GM23338 (cell line): ENCODE data around the gene CACNA2D2.

ENCODE experiments used
- CREB1 ChIP-seq: fragments of 250-450 bp; sonication (Bioruptor Pico); IDR thresholded peaks from 2 replicates; pipeline ENCODE4 v1.5.0; 2020; ENCODE audit warnings: low read depth, mild to moderate bottlenecking, moderate library complexity
- CTCF ChIP-seq, 2 experiments: fragments of 200-600 bp in 1 of 2; sonication (generic) in 1 of 2; conservative IDR thresholded peaks; 2 replicates each; pipeline versions ENCODE4 v1.5.1 to v1.6.1; 2016 to 2017; ENCODE audit warnings: antibody characterized with exemption in 2 of 2, low read depth in 2 of 2, mild to moderate bottlenecking in 2 of 2, moderate library complexity in 1 of 2
- ETS1 ChIP-seq: IDR thresholded peaks from 2 replicates; pipeline ENCODE4 v1.6.1; 2016; ENCODE audit warnings: antibody characterized with exemption
- EZH2 ChIP-seq: fragments of 200-600 bp; sonication (generic); IDR thresholded peaks from one replicate; pipeline ENCODE4 v1.8.0; 2017; ENCODE audit warnings: antibody characterized with exemption, mild to moderate bottlenecking, low read depth; ENCODE audit not compliant: unreplicated experiment
- EZH2phosphoT487 ChIP-seq: fragments of 200-600 bp; sonication (generic); IDR thresholded peaks from one replicate; pipeline ENCODE4 v1.8.1; 2018; ENCODE audit warnings: antibody characterized with exemption; ENCODE audit not compliant: unreplicated experiment
- JUNB ChIP-seq: IDR thresholded peaks from one replicate; pipeline ENCODE4 v1.6.1; 2016; ENCODE audit warnings: antibody characterized with exemption; ENCODE audit not compliant: unreplicated experiment
- NANOG ChIP-seq: IDR thresholded peaks from 2 replicates; pipeline ENCODE4 v1.6.1; 2016; ENCODE audit warnings: antibody characterized with exemption, borderline replicate concordance
- POLR2AphosphoS5 ChIP-seq: IDR thresholded peaks from 2 replicates; pipeline ENCODE4 v1.6.1; 2016; ENCODE audit warnings: antibody characterized with exemption, low read depth
- REST ChIP-seq: IDR thresholded peaks from one replicate; pipeline ENCODE4 v1.6.1; 2018; ENCODE audit warnings: antibody characterized with exemption; ENCODE audit not compliant: unreplicated experiment
- STAT1 ChIP-seq: IDR thresholded peaks from one replicate; pipeline ENCODE4 v1.6.1; 2016; ENCODE audit warnings: antibody characterized with exemption; ENCODE audit not compliant: unreplicated experiment
- ZNF114 ChIP-seq: fragments of 250-450 bp; sonication (Bioruptor Pico); IDR thresholded peaks from 2 replicates; pipeline ENCODE4 v1.5.0; 2020; ENCODE audit warnings: mild to moderate bottlenecking, moderate library complexity
- ZNF331 ChIP-seq: fragments of 250-450 bp; sonication (Bioruptor Pico); IDR thresholded peaks from 2 replicates; pipeline ENCODE4 v1.5.0; 2020; ENCODE audit warnings: low read depth, mild to moderate bottlenecking, moderate library complexity

- TF ChIP-seq CTCF (conservative IDR thresholded peaks at IDR 0.05; ENCODE audit: low read depth in 2 of 2): no peak
- TF ChIP-seq CREB1 (CRISPR knock-in tag): no peak
- no peak for TF ChIP-seq NANOG
- no peak for TF ChIP-seq EZH2
- no peak for TF ChIP-seq EZH2phosphoT487
- no peak for TF ChIP-seq POLR2AphosphoS5
- TF ChIP-seq REST: no peak
- no peak for TF ChIP-seq JUNB
- no peak for TF ChIP-seq STAT1
- no peak for TF ChIP-seq ZNF331
- TF ChIP-seq ZNF114: no peak
- TF ChIP-seq ETS1: no peak
These were observed 137.6 kb downstream of the CACNA2D2 start for GRCh38 chr3:50365842-50366220.
